Right lobe of liver (tissue), 6 donors: ENCODE results near the gene MYPOP. TPM values are rescaled to one million over a fixed set of nuclear protein-coding genes. Genes with fewer than 3 reads are reported as not detected.

Source experiments
- ATAC-seq, 4 donors: fragments of 200-7000 bp; cut with Tn5 transposase; one replicate each; pipeline ENCODE4 v1.9.1; 2020; ENCODE audit warnings: mild to moderate bottlenecking in 4 of 4, moderate library complexity in 4 of 4
- DNase-seq, 3 donors: peaks; one replicate each; pipeline ENCODE4 v3.0.0-alpha.2; 2020
- H3K27ac ChIP-seq, 3 donors: fragments of 200-600 bp; one replicate each; pipeline ENCODE4 v1.8.0; 2022
- H3K27me3 ChIP-seq, 2 donors: fragments of 200-600 bp; one replicate each; pipeline ENCODE4 v1.8.0; 2022
- H3K36me3 ChIP-seq, 4 donors: fragments of 200-600 bp; sonication (generic) in 1 of 4; one replicate each; pipeline versions ENCODE4 v1.5.1 to v1.8.0; 2017 to 2022; ENCODE audit warnings: control low read depth in 1 of 4
- H3K4me1 ChIP-seq, 4 donors: fragments of 200-600 bp; sonication (generic) in 1 of 4; one replicate each; pipeline versions ENCODE4 v1.5.1 to v1.8.0; 2017 to 2022; ENCODE audit warnings: control low read depth in 1 of 4
- H3K4me3 ChIP-seq, 3 donors: fragments of 200-600 bp; one replicate each; pipeline ENCODE4 v1.8.0; 2022
- H3K9me3 ChIP-seq, 4 donors: fragments of 200-600 bp; sonication (generic) in 1 of 4; one replicate each; pipeline versions ENCODE4 v1.5.1 to v1.8.0; 2017 to 2022; ENCODE audit warnings: control low read depth in 1 of 4
- CTCF ChIP-seq, 4 donors: fragments of 200-600 bp in 3 of 4; fragments of 450-650 bp in 1 of 4; IDR thresholded peaks; one replicate each; pipeline versions ENCODE4 v1.5.1 to v1.8.0; 2016 to 2022; ENCODE audit warnings: antibody characterized with exemption in 4 of 4, mild to moderate bottlenecking in 2 of 4
- POLR2A ChIP-seq: fragments of 450-650 bp; IDR thresholded peaks from one replicate; pipeline ENCODE4 v1.6.1; 2017; ENCODE audit warnings: antibody characterized with exemption, mild to moderate bottlenecking
- WGBS: methylation state at CpG from one replicate; pipeline ENCODE4 v1.1.6; 2018; ENCODE audit warnings: low coverage, low lambda C conversion rate; ENCODE audit not compliant: insufficient coverage; ENCODE audit errors: missing lambda C conversion rate; 5-methylcytosine and 5-hydroxymethylcytosine counted together
- intact Hi-C, 2 donors: fragments of 100-400 bp; cut with DNase I; formaldehyde crosslinking; loops; one replicate each; pipeline versions ENCODE4 v1.11.2 to v1.14.1; 2022
- total RNA-seq, 6 experiments: library from RNA; depleted of rRNA in 2 of 6; stranded (reverse); fragments of >200 nt in 2 of 6; fragmentation: NEBNext Ultra II Directional in 3 of 6; extraction: Animal tissue kit (Norgen Biotek cat#: 25700) in 3 of 6; gene quantifications; one replicate each; pipeline versions ENCODE4 v1.1.0 to v1.2.4, GENCODE V29; 2016 to 2023
- donor health status: DM: no; HTN: yes; CAD: no.
- donor health status: DM: no; HTN: no; CAD: no.
- donor health status: DM: no; HTN: no; CAD: no.
- donor health status: DM: no; HTN: yes; CAD: no.
- donor health status: DM: no; HTN: yes; CAD: no.

The MYPOP gene
- total RNA-seq, 6 experiments from 2014 or later = 2.5 to 5.2 (median 3.9) TPM

GRCh38 chr19:45881082-45881908 lies 21.1 kb downstream of the MYPOP start:
- no peak for DNase-seq
- 37% methylated on average over 9 of the region's 10 CpGs for WGBS
- no peak for TF ChIP-seq CTCF (IDR thresholded peaks at IDR 0.05)
- TF ChIP-seq POLR2A = no peak
- no peak for ATAC-seq
- Histone ChIP-seq H3K4me1 (peaks cover 0 to 75% (median 33%) of the 10 kb centered on the region in 4 donors), H3K36me3 (no peaks in the 10 kb centered on the region), H3K27me3 (no peaks in the 10 kb centered on the region), H3K9me3 (no peaks in the 10 kb centered on the region), H3K27ac (peak overlapping the region; percentile 80 to 89 (median 88)), H3K4me3 (peak overlapping the region in 2 of 3 donors; percentile 58 to 80)
- intact Hi-C loops = loop anchor here in 1 of 2 donors (10.0 kb wide), 1 partner anchor 66 kb away; the partner anchor contains the start of gene RSPH6A

- Histone ChIP-seq H3K4me3 (no peak overlapping the region), H3K36me3 (no peaks in the 10 kb centered on the region), H3K27ac (peak overlapping the region in 2 of 3 donors; percentile 87 to 91), H3K4me1 (peaks cover 0 to 81% (median 34%) of the 10 kb centered on the region in 4 donors), H3K9me3 (no peaks in the 10 kb centered on the region), H3K27me3 (no peaks in the 10 kb centered on the region)
- 44% methylated on average over 2 of the region's 2 CpGs for WGBS
- intact Hi-C loops = loop anchor here in 1 of 2 donors (10.0 kb wide), 1 partner anchor 65 kb away; the partner anchor contains the start of gene RSPH6A
- DNase-seq (no peak), ATAC-seq (no peak)
- TF ChIP-seq POLR2A (no peak), CTCF (IDR thresholded peaks at IDR 0.05) (no peak)
These were observed 22.4 kb downstream of the MYPOP start for GRCh38 chr19:45879971-45880370.

GRCh38 chr19:45879055-45879454 lies 23.4 kb downstream of the MYPOP start:
- WGBS = 23% methylated on average over 5 of the region's 8 CpGs
- no peak for TF ChIP-seq POLR2A
- no peak for TF ChIP-seq CTCF (IDR thresholded peaks at IDR 0.05)
- H3K27ac ChIP-seq = peak overlapping the region; percentile 66 to 91 (median 87)
- peak overlapping the region in 2 of 3 donors; percentile 19 to 24 for H3K4me3 ChIP-seq
- no peak for ATAC-seq
- intact Hi-C loops = no loop called here
- H3K4me1 ChIP-seq = peaks cover 0 to 81% (median 34%) of the 10 kb centered on the region in 4 donors
- H3K27me3 ChIP-seq = no peaks in the 10 kb centered on the region
- H3K36me3 ChIP-seq = no peaks in the 10 kb centered on the region
- no peak for DNase-seq
- H3K9me3 ChIP-seq = no peaks in the 10 kb centered on the region

- H3K27me3 ChIP-seq = no peaks in the 10 kb centered on the region
- H3K36me3 ChIP-seq = no peaks in the 10 kb centered on the region
- WGBS = 11% methylated on average over 8 of the region's 11 CpGs
- peak; percentile 46 to 66 (median 56) for ATAC-seq
- peak overlapping the region; percentile 87 to 92 (median 91) for H3K27ac ChIP-seq
- DNase-seq = peak; percentile 90 to 95 (median 94)
- peaks cover 0 to 77% (median 32%) of the 10 kb centered on the region in 4 donors for H3K4me1 ChIP-seq
- H3K9me3 ChIP-seq = no peaks in the 10 kb centered on the region
- TF ChIP-seq CTCF (IDR thresholded peaks at IDR 0.05) (no peak), POLR2A (peak; percentile 64)
- peak overlapping the region in 1 of 3 donors; percentile 24 for H3K4me3 ChIP-seq
- intact Hi-C loops = no loop called here
These were observed 24.2 kb downstream of the MYPOP start for GRCh38 chr19:45878043-45878794.
